GM12891 (cell line): Measurements from ENCODE around the gene RELA.
"Not testable (repeated sequence)": the region's sequence is repeated elsewhere in the genome, so short reads cannot be mapped to it uniquely, and the experiment has no call there.

Experiments
- PAX5 ChIP-seq: IDR thresholded peaks from 2 replicates; pipeline ENCODE4 v1.6.1; 2011; ENCODE audit warnings: low read length, moderate library complexity, mild to moderate bottlenecking; ENCODE audit not compliant: insufficient read depth, severe bottlenecking
- POLR2A ChIP-seq: IDR thresholded peaks from 2 replicates; pipeline ENCODE4 v1.6.1; 2011; ENCODE audit warnings: low read depth, low read length, control low read depth
- POLR2AphosphoS5 ChIP-seq: IDR thresholded peaks from 2 replicates; pipeline ENCODE4 v1.6.1; 2011; ENCODE audit warnings: low read depth, low read length, control low read depth

DNA sequence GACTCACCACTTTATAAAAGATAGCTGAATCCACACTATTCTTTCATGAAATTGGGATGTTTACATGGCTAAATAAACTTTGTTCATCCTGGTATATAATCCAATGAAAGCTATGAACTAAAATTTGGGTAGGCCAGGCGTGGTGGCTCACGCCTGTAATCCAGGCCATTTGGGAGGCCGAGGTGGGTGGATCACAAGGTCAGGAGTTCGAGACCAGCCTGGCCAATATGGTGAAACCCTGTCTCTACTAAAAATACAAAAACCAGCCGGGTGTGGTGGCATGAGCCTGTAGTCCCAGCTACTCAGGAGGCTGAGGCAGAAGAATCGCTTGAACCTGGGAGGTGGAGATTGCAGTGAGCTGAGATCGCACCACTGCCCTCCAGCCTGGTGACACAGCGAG lies 29.1 kb upstream of the RELA start:
- not testable (repeated sequence) for TF ChIP-seq POLR2A, POLR2AphosphoS5, PAX5
